H1 (cell line): ENCODE measurements around the gene ARHGAP6. TPM values are rescaled to one million over a fixed set of nuclear protein-coding genes. Genes with fewer than 3 reads are reported as not detected.

Experiments
- CTCF ChIA-PET: fragments of 300-600 bp; sonication (Branson Sonifier 250); formaldehyde crosslinking; loops from one replicate; lab custom pipeline; 2021; ENCODE audit not compliant: partially characterized antibody; lab: Charles Lee
- POLR2A ChIA-PET: fragments of 300-600 bp; sonication (Branson Sonifier 250); formaldehyde crosslinking; loops from one replicate; lab custom pipeline; 2021; ENCODE audit warnings: inconsistent platforms; ENCODE audit not compliant: partially characterized antibody; lab: Charles Lee
- DNase-seq, 2 experiments: peaks; one replicate each; pipeline versions ENCODE4 v3.0.0 to v3.0.0-alpha.2; 2010 to 2022; ENCODE audit warnings: low spot score in 2 of 2, low read depth in 1 of 2, mixed read lengths in 1 of 2
- FAIRE-seq: peaks from 2 replicates; lab custom pipeline; 2011; peaks lifted over from hg19 to GRCh38; lab: Jason Lieb, UNC
- H2AFZ ChIP-seq: 2 replicates; pipeline ENCODE4 v1.8.1; 2012; ENCODE audit warnings: low read length, inconsistent platforms
- H2AK5ac ChIP-seq: 2 replicates; pipeline ENCODE4 v1.6.1; 2013; ENCODE audit warnings: low read depth, low read length
- H2BK120ac ChIP-seq: replicated peaks from 2 replicates; pipeline ENCODE3; 2013; ENCODE audit warnings: low read depth, low read length, inconsistent platforms
- H2BK12ac ChIP-seq: 2 replicates; pipeline ENCODE4 v1.6.1; 2013; ENCODE audit warnings: low read depth, low read length
- H2BK15ac ChIP-seq: 2 replicates; pipeline ENCODE4 v1.6.1; 2013; ENCODE audit warnings: low read length
- H2BK20ac ChIP-seq: 2 replicates; pipeline ENCODE4 v1.6.1; 2013; ENCODE audit warnings: low read length
- H2BK5ac ChIP-seq: 2 replicates; pipeline ENCODE4 v1.6.1; 2013; ENCODE audit warnings: low read depth, low read length
- H3K14ac ChIP-seq: 2 replicates; pipeline ENCODE4 v1.6.1; 2013; ENCODE audit warnings: inconsistent platforms; ENCODE audit not compliant: insufficient read length
- H3K18ac ChIP-seq: 2 replicates; pipeline ENCODE4 v1.6.1; 2013; ENCODE audit warnings: low read length; ENCODE audit errors: extremely low read depth
- H3K23ac ChIP-seq: 2 replicates; pipeline ENCODE4 v1.6.1; 2013; ENCODE audit warnings: inconsistent platforms; ENCODE audit not compliant: insufficient read length
- H3K23me2 ChIP-seq: 2 replicates; pipeline ENCODE4 v1.6.1; 2013; ENCODE audit warnings: low read depth, low read length
- H3K27ac ChIP-seq: 2 replicates; pipeline ENCODE4 v1.6.1; 2011; ENCODE audit warnings: low read depth, low read length, inconsistent platforms
- H3K27me3 ChIP-seq, 4 experiments: replicated peaks in 1 of 4; 1 replicate in 1 of 4; 2 replicates in 3 of 4; pipeline versions ENCODE4 v1.6.1 to v1.8.1; 2011 to 2013; ENCODE audit warnings: low read length in 3 of 4, mild to moderate bottlenecking in 3 of 4, inconsistent platforms in 2 of 4, mixed read lengths in 2 of 4, moderate library complexity in 1 of 4; ENCODE audit not compliant: control insufficient read depth in 3 of 4, insufficient read depth in 3 of 4; ENCODE audit errors: extremely low read depth in 1 of 4
- H3K36me3 ChIP-seq, 4 experiments: 2 replicates each; pipeline versions ENCODE4 v1.6.1 to v1.8.1; 2011 to 2013; ENCODE audit warnings: mild to moderate bottlenecking in 4 of 4, low read length in 3 of 4, moderate library complexity in 2 of 4, control low read depth in 1 of 4, inconsistent platforms in 1 of 4; ENCODE audit not compliant: insufficient read depth in 4 of 4, control insufficient read depth in 2 of 4
- H3K4ac ChIP-seq: replicated peaks from 2 replicates; pipeline ENCODE3; 2013; ENCODE audit warnings: low read length, low read depth, mixed read lengths, inconsistent platforms; ENCODE audit not compliant: insufficient read length
- H3K4me1 ChIP-seq, 4 experiments: replicated peaks in 1 of 4; 1 replicate in 1 of 4; 2 replicates in 3 of 4; pipeline versions ENCODE4 v1.6.1 to v1.8.1; 2011 to 2013; ENCODE audit warnings: low read length in 3 of 4, inconsistent platforms in 2 of 4, mixed read lengths in 1 of 4; ENCODE audit not compliant: insufficient read depth in 4 of 4, control insufficient read depth in 3 of 4
- H3K4me2 ChIP-seq, 2 experiments: 2 replicates each; pipeline versions ENCODE4 v1.6.1 to v1.8.1; 2011 to 2013; ENCODE audit warnings: low read depth in 2 of 2, low read length in 2 of 2, control low read depth in 1 of 2, inconsistent platforms in 1 of 2, mild to moderate bottlenecking in 1 of 2; ENCODE audit not compliant: insufficient read depth in 1 of 2
- H3K4me3 ChIP-seq, 4 experiments: fragments of 200-600, 300-600 bp in 1 of 4; sonication (generic), shearing (Covaris generic), sonication (Bioruptor Twin) in 1 of 4; 2 replicates each; pipeline versions ENCODE4 v1.5.1 to v1.8.1; 2011 to 2016; ENCODE audit warnings: low read length in 4 of 4, low read depth in 3 of 4, control low read depth in 2 of 4, inconsistent platforms in 2 of 4, mild to moderate bottlenecking in 2 of 4, mixed read lengths in 1 of 4, moderate library complexity in 1 of 4; ENCODE audit not compliant: insufficient read depth in 2 of 4; ENCODE audit errors: extremely low read depth in 1 of 4
- H3K56ac ChIP-seq: replicated peaks from 2 replicates; pipeline ENCODE3; 2013; ENCODE audit warnings: low read depth, mild to moderate bottlenecking, mixed read lengths, low read length, inconsistent platforms; ENCODE audit not compliant: insufficient read length
- H3K79me1 ChIP-seq: 2 replicates; pipeline ENCODE4 v1.6.1; 2013; ENCODE audit warnings: low read depth, low read length, control low read depth
- H3K79me2 ChIP-seq, 2 experiments: 2 replicates each; pipeline versions ENCODE4 v1.6.1 to v1.8.1; 2012 to 2013; ENCODE audit warnings: low read length in 2 of 2, mild to moderate bottlenecking in 2 of 2, inconsistent platforms in 1 of 2; ENCODE audit not compliant: insufficient read depth in 2 of 2, control insufficient read depth in 1 of 2
- H3K9ac ChIP-seq, 4 experiments: replicated peaks in 1 of 4; 1 replicate in 1 of 4; 2 replicates in 3 of 4; pipeline versions ENCODE4 v1.6.1 to v1.8.1; 2011 to 2013; ENCODE audit warnings: low read depth in 3 of 4, low read length in 3 of 4, control low read depth in 2 of 4, mild to moderate bottlenecking in 2 of 4, moderate library complexity in 2 of 4, inconsistent platforms in 1 of 4; ENCODE audit errors: extremely low read depth in 1 of 4
- H3K9me3 ChIP-seq, 2 experiments: 2 replicates each; pipeline versions ENCODE4 v1.6.1 to v1.8.1; 2012 to 2013; ENCODE audit warnings: mild to moderate bottlenecking in 2 of 2, moderate library complexity in 2 of 2, control low read depth in 1 of 2, inconsistent platforms in 1 of 2, low read depth in 1 of 2, low read length in 1 of 2, mixed read lengths in 1 of 2; ENCODE audit not compliant: insufficient read depth in 2 of 2
- H4K20me1 ChIP-seq, 2 experiments: replicated peaks in 1 of 2; 2 replicates each; pipeline versions ENCODE3 to v1.8.1; 2011 to 2013; ENCODE audit warnings: inconsistent platforms in 2 of 2, low read length in 2 of 2, mild to moderate bottlenecking in 1 of 2; ENCODE audit not compliant: insufficient read depth in 2 of 2, control insufficient read depth in 1 of 2
- H4K5ac ChIP-seq: 2 replicates; pipeline ENCODE4 v1.6.1; 2013; ENCODE audit warnings: low read length, low read depth, mixed read lengths, inconsistent platforms; ENCODE audit not compliant: insufficient read length
- H4K8ac ChIP-seq: 2 replicates; pipeline ENCODE4 v1.8.0; 2013; ENCODE audit warnings: mild to moderate bottlenecking, moderate library complexity, low read length, inconsistent platforms; ENCODE audit not compliant: insufficient read depth; ENCODE audit errors: extremely low read depth
- H4K91ac ChIP-seq: replicated peaks from 2 replicates; pipeline ENCODE3; 2013; ENCODE audit warnings: low read length, mixed read lengths, inconsistent platforms; ENCODE audit not compliant: insufficient read length
- CEBPB ChIP-seq: IDR thresholded peaks from 2 replicates; pipeline ENCODE4 v1.6.1; 2012; ENCODE audit warnings: low read depth, low read length
- CTCF ChIP-seq, 3 experiments: IDR thresholded peaks; 1 replicate in 2 of 3; 2 replicates in 1 of 3; pipeline versions ENCODE4 v1.5.1 to v1.6.1; 2011; ENCODE audit warnings: low read length in 3 of 3, mild to moderate bottlenecking in 3 of 3, inconsistent platforms in 2 of 3, low read depth in 1 of 3, moderate library complexity in 1 of 3; ENCODE audit not compliant: insufficient read depth in 1 of 3; ENCODE audit errors: control extremely low read depth in 1 of 3
- E2F6 ChIP-seq: IDR thresholded peaks from 2 replicates; pipeline ENCODE4 v1.6.1; 2012; ENCODE audit warnings: inconsistent platforms
- EGR1 ChIP-seq: IDR thresholded peaks from 2 replicates; pipeline ENCODE4 v1.6.1; 2011; ENCODE audit warnings: low read depth, low read length, borderline replicate concordance
- EZH2 ChIP-seq: fragments of 200-600 bp; sonication (generic); IDR thresholded peaks from 2 replicates; pipeline ENCODE4 v1.7.1; 2012; ENCODE audit warnings: low read depth, mild to moderate bottlenecking, moderate library complexity, low read length, inconsistent platforms; ENCODE audit not compliant: severe bottlenecking
- KDM4A ChIP-seq: IDR thresholded peaks from one replicate; pipeline ENCODE4 v1.7.1; 2012; ENCODE audit warnings: low read depth, mild to moderate bottlenecking, moderate library complexity, low read length, inconsistent platforms; ENCODE audit not compliant: severe bottlenecking
- SAP30 ChIP-seq: fragments of 300-600 bp; sonication (generic); IDR thresholded peaks from 2 replicates; pipeline ENCODE4 v1.7.1; 2012; ENCODE audit warnings: low read length, moderate library complexity, mild to moderate bottlenecking, inconsistent platforms; ENCODE audit not compliant: insufficient read depth, insufficient replicate concordance
- SP2 ChIP-seq: IDR thresholded peaks from 2 replicates; pipeline ENCODE4 v1.6.1; 2012; ENCODE audit warnings: mild to moderate bottlenecking, low read length, inconsistent platforms
- polyA plus RNA-seq, 7 experiments: library from polyadenylated mRNA; depleted of rRNA in 3 of 7; stranded (reverse) in 5 of 7; unstranded in 2 of 7; fragments of >200 nt in 5 of 7; fragments of 200-250 nt in 2 of 7; gene quantifications; 1 replicate in 5 of 7; 2 replicates in 1 of 7; 4 replicates in 1 of 7; pipeline versions ENCODE4 v1.2.1 to v1.2.3, GENCODE V29; 2011 to 2013; ENCODE audit warnings: missing spikeins in 2 of 7, mixed read lengths in 2 of 7
- total RNA-seq: library from RNA; stranded (reverse); fragmentation: NEBNext Ultra II Directional; extraction: Animal tissue kit (Norgen Biotek cat#: 25700); gene quantifications from 2 replicates; pipeline ENCODE4 v1.2.1, GENCODE V29; 2021

Gene ARHGAP6
- total and polyA plus RNA-seq, 2 of the 8 experiments (the other 6 are each of a cell fraction or from before 2014, with no cell fraction given): 0.35 to 0.82 TPM

GRCh38 chrX:11588097-11588496 is 77.6 kb downstream of the ARHGAP6 start:
- H3K4me3 ChIP-seq: no peak overlapping the region
- no peak for FAIRE-seq
- no peak for TF ChIP-seq EGR1
- TF ChIP-seq SP2: no peak
- no peak for TF ChIP-seq KDM4A
- TF ChIP-seq SAP30: no peak
- TF ChIP-seq E2F6: no peak
- TF ChIP-seq CEBPB: no peak
- no peak for TF ChIP-seq CTCF (IDR thresholded peaks at IDR 0.05; ENCODE audit: control extremely low read depth in 1 of 3, insufficient read depth in 1 of 3, low read depth in 1 of 3, low read length in 3 of 3)
- no peak for TF ChIP-seq EZH2

More at GRCh38 chrX:11588097-11588496, 77.6 kb downstream of the ARHGAP6 start:
- H3K27ac ChIP-seq: no peak overlapping the region
- no peak overlapping the region for H4K5ac ChIP-seq
- CTCF ChIA-PET: no interaction called here
- no peaks in the 10 kb centered on the region for H3K79me1 ChIP-seq
- DNase-seq: no peak
- H4K20me1 ChIP-seq: no peaks in the 10 kb centered on the region
- H3K4me2 ChIP-seq: no peak overlapping the region
- no peaks in the 10 kb centered on the region for H3K36me3 ChIP-seq
- H4K8ac ChIP-seq: no peak overlapping the region
- H2BK15ac ChIP-seq: no peak overlapping the region
- no peaks in the 10 kb centered on the region for H3K79me2 ChIP-seq
- no peak overlapping the region for H3K14ac ChIP-seq
- no peak overlapping the region for H3K9ac ChIP-seq
- H2BK120ac ChIP-seq: no peak overlapping the region
- no peak overlapping the region for H3K18ac ChIP-seq
- no peaks in the 10 kb centered on the region for H3K27me3 ChIP-seq
- H2AFZ ChIP-seq: no peak overlapping the region
- no peaks in the 10 kb centered on the region for H3K23me2 ChIP-seq
- no peak overlapping the region for H3K4ac ChIP-seq
- no peaks in the 10 kb centered on the region for H3K4me1 ChIP-seq
- no peak overlapping the region for H4K91ac ChIP-seq
- POLR2A ChIA-PET: no interaction called here
- no peak overlapping the region for H2BK12ac ChIP-seq
- no peak overlapping the region for H2BK5ac ChIP-seq
- H2BK20ac ChIP-seq: no peak overlapping the region
- no peak overlapping the region for H3K56ac ChIP-seq
- no peaks in the 10 kb centered on the region for H3K9me3 ChIP-seq
- H3K23ac ChIP-seq: no peak overlapping the region
- no peak overlapping the region for H2AK5ac ChIP-seq
